GM10266 (cell line): ENCODE data around the gene ARHGEF4.

Experiments used
- DNase-seq: peaks from one replicate; pipeline ENCODE4 v3.0.0; 2012; ENCODE audit errors: extremely low spot score
- CTCF ChIP-seq: IDR thresholded peaks from 2 replicates; pipeline ENCODE4 v1.5.1; 2012; ENCODE audit warnings: mild to moderate bottlenecking, low read depth; ENCODE audit not compliant: control insufficient read depth, insufficient read depth; ENCODE audit errors: missing control alignments

ARHGEF4 gene

GRCh38 chr2:130823886-130824491, 12.7 kb upstream of the ARHGEF4 start:
- no peak for DNase-seq
- peak; percentile 13 for TF ChIP-seq CTCF

- peak; percentile 88 for DNase-seq
- TF ChIP-seq CTCF, result peak; percentile 17
Observed at GRCh38 chr2:130824492-130825061, 12.1 kb upstream of the ARHGEF4 start.

GRCh38 chr2:130825231-130825965, 11.3 kb upstream of the ARHGEF4 start:
- DNase-seq, result no peak
- TF ChIP-seq CTCF, result no peak

GRCh38 chr2:130825966-130826253, 10.8 kb upstream of the ARHGEF4 start:
- no peak for TF ChIP-seq CTCF

GRCh38 chr2:130826419-130826818, 10.3 kb upstream of the ARHGEF4 start:
- no peak for DNase-seq
- no peak for TF ChIP-seq CTCF

More at GRCh38 chr2:130825966-130826253, 10.8 kb upstream of the ARHGEF4 start:
- no peak for DNase-seq

GRCh38 chr2:130826821-130827501, 9.8 kb upstream of the ARHGEF4 start:
- no peak for DNase-seq
- TF ChIP-seq CTCF, result no peak

- TF ChIP-seq CTCF, result no peak
- no peak for DNase-seq
Observed at GRCh38 chr2:130827502-130828251, 9.0 kb upstream of the ARHGEF4 start.
